ENCODE measurements around the gene LRRC3C. TPM values are rescaled to one million over a fixed set of nuclear protein-coding genes. Genes with fewer than 3 reads are reported as not detected.
A peak's percentile ranks its signal among the peaks of the same experiment; 100 is the strongest.

Gene LRRC3C
- polyA plus RNA-seq, 3 donors, result not detected

GRCh38 chr17:39973496-39973895 is 46.0 kb downstream of the LRRC3C start:
- DNase-seq (ENCODE audit: low read depth in 3 of 3, low spot score in 2 of 3), result no peak

GRCh38 chr17:39974433-39974832 is 46.9 kb downstream of the LRRC3C start:
- DNase-seq (ENCODE audit: low read depth in 3 of 3, low spot score in 2 of 3), result no peak

GRCh38 chr17:39975801-39976200 is 48.3 kb downstream of the LRRC3C start:
- no peak for DNase-seq (ENCODE audit: low read depth in 3 of 3, low spot score in 2 of 3)

GRCh38 chr17:39979016-39979670 is 51.6 kb downstream of the LRRC3C start:
- no peak for DNase-seq (ENCODE audit: low read depth in 3 of 3, low spot score in 2 of 3)

GRCh38 chr17:39979893-39980350 is 52.4 kb downstream of the LRRC3C start:
- DNase-seq (ENCODE audit: low read depth in 3 of 3, low spot score in 2 of 3), result no peak

GRCh38 chr17:39980351-39981206 is 53.0 kb downstream of the LRRC3C start, which contains the start of gene PSMD3:
TSS of gene PSMD3 (plus strand) at chr17:39980807. CDS start at chr17:39980971, 164 bp downstream.
- DNase-seq (ENCODE audit: low read depth in 3 of 3, low spot score in 2 of 3), result peak; percentile 99 to 100 (median 100)

- no peak for DNase-seq (ENCODE audit: low read depth in 3 of 3, low spot score in 2 of 3)
These were observed 53.7 kb downstream of the LRRC3C start for GRCh38 chr17:39981207-39981741.

GRCh38 chr17:39981766-39982375 is 54.3 kb downstream of the LRRC3C start:
- no peak for DNase-seq (ENCODE audit: low read depth in 3 of 3, low spot score in 2 of 3)

GRCh38 chr17:39988206-39988810 is 60.8 kb downstream of the LRRC3C start:
- no peak for DNase-seq (ENCODE audit: low read depth in 3 of 3, low spot score in 2 of 3)

GRCh38 chr17:39994448-39994847 is 66.9 kb downstream of the LRRC3C start:
- DNase-seq (ENCODE audit: low read depth in 3 of 3, low spot score in 2 of 3), result no peak

Other genes with a start within 250 kb of the LRRC3C start
- 10 to 100 TPM; 32.5 to 39.4 (median 37.9) TPM for gene PGAP3, start 239.7 kb upstream of the LRRC3C start, polyA plus RNA-seq (ENCODE audit: insufficient read length in 3 of 3)
- gene ERBB2, start 227.7 kb upstream of the LRRC3C start, polyA plus RNA-seq (ENCODE audit: insufficient read length in 3 of 3), result 100 to 1,000 TPM; 174 to 185 (median 182) TPM
- gene MIEN1, start 197.2 kb upstream of the LRRC3C start, polyA plus RNA-seq (ENCODE audit: insufficient read length in 3 of 3), result 10 to 100 TPM; 31.7 to 37.5 (median 36.1) TPM
- gene GRB7, start 189.8 kb upstream of the LRRC3C start, polyA plus RNA-seq (ENCODE audit: insufficient read length in 3 of 3), result 10 to 100 TPM; 29.0 to 31.9 (median 30.6) TPM
- under 1 TPM; 0.18 to 0.27 (median 0.21) TPM for gene IKZF3, start 63.4 kb upstream of the LRRC3C start, polyA plus RNA-seq (ENCODE audit: insufficient read length in 3 of 3)
- not detected for gene ZPBP2, start 59.5 kb upstream of the LRRC3C start, polyA plus RNA-seq (ENCODE audit: insufficient read length in 3 of 3)
- gene GSDMB, start 9.1 kb upstream of the LRRC3C start, polyA plus RNA-seq (ENCODE audit: insufficient read length in 3 of 3), result 1 to 10 TPM; 8.2 to 9.2 (median 9.2) TPM
- 100 to 1,000 TPM in 2 of 3 donors, 10 to 100 TPM in 1; 82.2 to 108 (median 108) TPM for gene ORMDL3, start 131 bp upstream of the LRRC3C start, polyA plus RNA-seq (ENCODE audit: insufficient read length in 3 of 3)
- gene GSDMA, start 35.3 kb downstream of the LRRC3C start, polyA plus RNA-seq (ENCODE audit: insufficient read length in 3 of 3), result 1 to 10 TPM in 2 of 3 donors, under 1 TPM in 1; 0.32 to 4.0 (median 2.2) TPM
- gene PSMD3, start 53.1 kb downstream of the LRRC3C start, polyA plus RNA-seq (ENCODE audit: insufficient read length in 3 of 3), result 100 to 1,000 TPM; 109 to 119 (median 109) TPM
- gene CSF3, start 87.7 kb downstream of the LRRC3C start, polyA plus RNA-seq (ENCODE audit: insufficient read length in 3 of 3), result not detected
- gene MED24, start 126.7 kb downstream of the LRRC3C start, polyA plus RNA-seq (ENCODE audit: insufficient read length in 3 of 3), result 10 to 100 TPM; 79.6 to 96.7 (median 84.5) TPM
- gene THRA, start 135.2 kb downstream of the LRRC3C start, polyA plus RNA-seq (ENCODE audit: insufficient read length in 3 of 3), result 10 to 100 TPM; 50.5 to 54.3 (median 50.7) TPM
- 1 to 10 TPM; 2.8 to 4.2 (median 4.1) TPM for gene NR1D1, start 172.9 kb downstream of the LRRC3C start, polyA plus RNA-seq (ENCODE audit: insufficient read length in 3 of 3)
- 100 to 1,000 TPM; 154 to 184 (median 157) TPM for gene MSL1, start 194.2 kb downstream of the LRRC3C start, polyA plus RNA-seq (ENCODE audit: insufficient read length in 3 of 3)
- 10 to 100 TPM; 95.8 to 98.8 (median 96.1) TPM for gene CASC3, start 212.8 kb downstream of the LRRC3C start, polyA plus RNA-seq (ENCODE audit: insufficient read length in 3 of 3)
- gene RAPGEFL1, start 249.7 kb downstream of the LRRC3C start, polyA plus RNA-seq (ENCODE audit: insufficient read length in 3 of 3), result 1 to 10 TPM; 5.4 to 6.6 (median 5.8) TPM